ENCODE results near the gene PAXIP1. TPM values are rescaled to one million over a fixed set of nuclear protein-coding genes. Genes with fewer than 3 reads are reported as not detected.

Gene PAXIP1
- total RNA-seq, 6 experiments from 2014 or later = 5.2 to 9.3 (median 7.4) TPM

- no peak for TF ChIP-seq CTCF (IDR thresholded peaks at IDR 0.05)
- H3K9me3 Mint-ChIP-seq = no peaks in the 10 kb centered on the region
- no peak for DNase-seq
- peaks cover 5% of the 10 kb centered on the region; the same call in 1 of the 2 replicates for H3K4me1 Mint-ChIP-seq (ENCODE audit: low read depth)
- no peak overlapping the region for H3K4me3 Mint-ChIP-seq
- peaks cover 37% of the 10 kb centered on the region for H3K36me3 Mint-ChIP-seq (ENCODE audit: low read depth)
- H3K27me3 Mint-ChIP-seq (ENCODE audit: insufficient read depth) = no peaks in the 10 kb centered on the region; the same call in 1 of the 2 replicates
- H3K27ac Mint-ChIP-seq = no peak overlapping the region
These were observed 37.9 kb downstream of the PAXIP1 start for GRCh38 chr7:154965014-154965413.

- H3K36me3 Mint-ChIP-seq (ENCODE audit: low read depth) = peaks cover 41% of the 10 kb centered on the region
- no peaks in the 10 kb centered on the region; the same call in 1 of the 2 replicates for H3K27me3 Mint-ChIP-seq (ENCODE audit: insufficient read depth)
- no peak for TF ChIP-seq CTCF (IDR thresholded peaks at IDR 0.05)
- H3K4me1 Mint-ChIP-seq (ENCODE audit: low read depth) = peaks cover 5% of the 10 kb centered on the region; the same call in 1 of the 2 replicates
- no peaks in the 10 kb centered on the region for H3K9me3 Mint-ChIP-seq
- no peak overlapping the region for H3K4me3 Mint-ChIP-seq
- DNase-seq = no peak
- peak overlapping the region; percentile 22; the same call in 1 of the 2 replicates for H3K27ac Mint-ChIP-seq
These were observed 42.7 kb downstream of the PAXIP1 start for GRCh38 chr7:154960063-154960790.

DNA sequence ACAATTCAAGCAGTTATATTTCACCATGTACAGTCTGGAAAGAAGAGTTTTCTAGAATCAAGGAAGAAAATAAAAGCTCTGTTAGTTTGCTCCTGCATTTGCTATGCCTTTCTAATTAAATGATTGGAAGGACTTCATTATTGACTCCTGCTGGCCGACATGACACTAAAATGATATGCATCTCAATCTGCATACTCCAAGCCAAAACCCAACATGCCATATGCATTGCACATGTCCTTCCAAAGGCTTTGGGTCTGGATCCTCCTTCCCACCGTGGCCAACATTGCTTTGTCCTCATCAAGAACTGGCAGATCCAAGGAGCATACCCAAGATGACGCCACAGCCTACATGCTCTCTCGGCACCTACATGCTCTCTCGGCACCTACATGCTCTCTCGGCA is 46.5 kb downstream of the PAXIP1 start:
- Mint-ChIP-seq H3K36me3 (ENCODE audit: low read depth) (peaks cover 35% of the 10 kb centered on the region), H3K9me3 (no peaks in the 10 kb centered on the region), H3K4me3 (no peak overlapping the region), H3K4me1 (ENCODE audit: low read depth) (peaks cover 5% of the 10 kb centered on the region; the same call in 1 of the 2 replicates), H3K27ac (no peak overlapping the region), H3K27me3 (ENCODE audit: insufficient read depth) (no peaks in the 10 kb centered on the region; the same call in 1 of the 2 replicates)
- no peak for TF ChIP-seq CTCF (IDR thresholded peaks at IDR 0.05)
- DNase-seq = no peak

DNA sequence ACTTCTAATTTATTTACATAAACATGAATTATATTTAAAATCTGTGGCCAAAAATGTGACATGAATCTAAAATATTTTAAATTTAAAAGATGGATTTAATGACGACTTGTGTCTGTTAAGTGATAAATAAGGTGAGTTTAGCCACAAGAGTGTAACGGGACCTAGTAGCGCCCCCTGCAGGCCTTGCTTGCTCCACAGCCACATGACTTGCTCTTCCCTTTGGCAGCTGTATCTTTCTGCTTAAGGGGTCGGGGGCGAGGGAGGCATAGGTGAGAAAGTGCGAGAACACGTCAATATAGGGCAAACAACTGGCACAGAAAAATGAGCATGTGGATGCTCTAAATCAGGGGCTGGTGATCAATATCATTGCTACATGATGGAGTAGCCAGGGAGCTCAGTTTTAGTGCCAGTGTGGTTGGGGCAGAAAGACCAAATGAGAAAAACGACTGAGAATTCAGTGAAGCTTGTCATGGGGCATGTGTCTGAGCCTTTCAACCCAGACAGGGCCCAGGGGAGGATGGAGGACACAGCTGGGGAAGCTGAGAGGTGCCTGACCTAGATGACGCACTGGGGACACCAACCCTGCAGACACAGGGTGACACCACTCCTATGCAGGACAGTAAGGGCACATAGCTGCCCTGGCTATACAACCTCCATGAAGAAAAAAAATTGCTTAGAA is 49.8 kb downstream of the PAXIP1 start:
- peak; percentile 88 for TF ChIP-seq CTCF (IDR thresholded peaks at IDR 0.05)
- no peaks in the 10 kb centered on the region for H3K27me3 Mint-ChIP-seq (ENCODE audit: insufficient read depth)
- no peak overlapping the region for H3K27ac Mint-ChIP-seq
- H3K36me3 Mint-ChIP-seq (ENCODE audit: low read depth) = peaks cover 25% of the 10 kb centered on the region
- no peaks in the 10 kb centered on the region for H3K4me1 Mint-ChIP-seq (ENCODE audit: low read depth)
- no peaks in the 10 kb centered on the region for H3K9me3 Mint-ChIP-seq
- DNase-seq = peak; percentile 41
- no peak overlapping the region for H3K4me3 Mint-ChIP-seq

GRCh38 chr7:154950960-154951359 is 52.0 kb downstream of the PAXIP1 start:
- TF ChIP-seq CTCF (IDR thresholded peaks at IDR 0.05) = no peak
- peaks cover 12% of the 10 kb centered on the region for H3K36me3 Mint-ChIP-seq (ENCODE audit: low read depth)
- H3K27ac Mint-ChIP-seq = no peak overlapping the region
- no peak overlapping the region for H3K4me3 Mint-ChIP-seq
- H3K9me3 Mint-ChIP-seq = no peaks in the 10 kb centered on the region
- no peak for DNase-seq
- H3K27me3 Mint-ChIP-seq (ENCODE audit: insufficient read depth) = no peaks in the 10 kb centered on the region
- H3K4me1 Mint-ChIP-seq (ENCODE audit: low read depth) = no peaks in the 10 kb centered on the region
